Left ventricle myocardium inferior (tissue), 1 donor: Measurements from ENCODE around the gene PCCA. TPM values are rescaled to one million over a fixed set of nuclear protein-coding genes. Genes with fewer than 3 reads are reported as not detected.
A peak's percentile ranks its signal among the peaks of the same experiment; 100 is the strongest.

Experiments used
- DNase-seq: peaks from one replicate; pipeline ENCODE4 v3.0.0-alpha.2; 2020
- H3K27ac ChIP-seq: fragments of 200-600 bp; replicated peaks from 2 replicates; pipeline ENCODE4 v1.8.0; 2021
- H3K27me3 ChIP-seq: fragments of 200-600 bp; 2 replicates; pipeline ENCODE4 v1.8.0; 2021; ENCODE audit warnings: low read depth
- H3K36me3 ChIP-seq: fragments of 200-600 bp; 2 replicates; pipeline ENCODE4 v1.8.0; 2021
- H3K4me1 ChIP-seq: fragments of 200-600 bp; 2 replicates; pipeline ENCODE4 v1.8.0; 2021
- H3K4me3 ChIP-seq: fragments of 200-600 bp; 2 replicates; pipeline ENCODE4 v1.8.0; 2021; ENCODE audit warnings: mild to moderate bottlenecking, moderate library complexity
- H3K9me3 ChIP-seq: fragments of 200-600 bp; replicated peaks from 2 replicates; pipeline ENCODE4 v1.8.0; 2021
- CTCF ChIP-seq: fragments of 200-600 bp; IDR thresholded peaks from 2 replicates; pipeline ENCODE4 v1.8.0; 2021; ENCODE audit warnings: antibody characterized with exemption, mild to moderate bottlenecking, borderline replicate concordance
- intact Hi-C: fragments of 100-400 bp; cut with micrococcal nuclease; formaldehyde crosslinking; loops from one replicate; pipeline ENCODE4 v1.11.0; 2022
- total RNA-seq: library from RNA; stranded (reverse); fragmentation: NEBNext Ultra II Directional; extraction: Animal tissue kit (Norgen Biotek cat#: 25700); gene quantifications from one replicate; pipeline ENCODE4 v1.2.1, GENCODE V29; 2021
- donor health status: DM: no; HTN: yes; CAD: no; lungs with severe emphysema.

Gene PCCA
- total RNA-seq, 1 donor from 2014 or later: 65.4 TPM

- no peaks in the 10 kb centered on the region for H3K9me3 ChIP-seq
- TF ChIP-seq CTCF: no peak
- intact Hi-C loops: loop anchor here (5.0 kb wide), 1 partner anchor 594 kb away; no protein-coding TSS in a partner anchor
- DNase-seq: no peak
- H3K27me3 ChIP-seq: no peaks in the 10 kb centered on the region
- H3K27ac ChIP-seq: no peak overlapping the region
- H3K36me3 ChIP-seq: peaks cover 8% of the 10 kb centered on the region
- H3K4me1 ChIP-seq: peaks cover 28% of the 10 kb centered on the region
- no peak overlapping the region for H3K4me3 ChIP-seq
Measured at GRCh38 chr13:100511466-100511865, 422.6 kb downstream of the PCCA start.

GRCh38 chr13:100512422-100512821 is 423.5 kb downstream of the PCCA start:
- no peak overlapping the region for H3K4me3 ChIP-seq
- no peak for TF ChIP-seq CTCF
- H3K36me3 ChIP-seq: peaks cover 8% of the 10 kb centered on the region
- DNase-seq: no peak
- peaks cover 28% of the 10 kb centered on the region for H3K4me1 ChIP-seq
- no peaks in the 10 kb centered on the region for H3K9me3 ChIP-seq
- intact Hi-C loops: loop anchor here (5.0 kb wide), 1 partner anchor 595 kb away; no protein-coding TSS in a partner anchor
- no peaks in the 10 kb centered on the region for H3K27me3 ChIP-seq
- H3K27ac ChIP-seq: no peak overlapping the region

GRCh38 chr13:100513171-100513570 is 424.3 kb downstream of the PCCA start:
- no peak overlapping the region for H3K27ac ChIP-seq
- no peak for TF ChIP-seq CTCF
- no peaks in the 10 kb centered on the region for H3K27me3 ChIP-seq
- intact Hi-C loops: loop anchor here (5.0 kb wide), 1 partner anchor 596 kb away; no protein-coding TSS in a partner anchor
- no peaks in the 10 kb centered on the region for H3K9me3 ChIP-seq
- H3K36me3 ChIP-seq: peaks cover 8% of the 10 kb centered on the region
- peaks cover 28% of the 10 kb centered on the region for H3K4me1 ChIP-seq
- no peak for DNase-seq
- no peak overlapping the region for H3K4me3 ChIP-seq

- peak overlapping the region; percentile 33 for H3K27ac ChIP-seq
- peaks cover 28% of the 10 kb centered on the region for H3K4me1 ChIP-seq
- no peak for DNase-seq
- TF ChIP-seq CTCF: no peak
- no peaks in the 10 kb centered on the region for H3K9me3 ChIP-seq
- intact Hi-C loops: loop anchor here (2.0 to 5.0 kb wide), 2 partner anchors 597 to 857 kb away; no protein-coding TSS in a partner anchor
- H3K27me3 ChIP-seq: no peaks in the 10 kb centered on the region
- no peak overlapping the region for H3K4me3 ChIP-seq
- peaks cover 8% of the 10 kb centered on the region for H3K36me3 ChIP-seq
Measured at GRCh38 chr13:100513987-100514670, 425.2 kb downstream of the PCCA start.

GRCh38 chr13:100514788-100515409 is 426.0 kb downstream of the PCCA start:
- H3K27ac ChIP-seq: peak overlapping the region; percentile 25
- peak; percentile 76 for DNase-seq
- H3K4me1 ChIP-seq: peaks cover 27% of the 10 kb centered on the region
- H3K4me3 ChIP-seq: no peak overlapping the region
- no peaks in the 10 kb centered on the region for H3K27me3 ChIP-seq
- intact Hi-C loops: loop anchor here (2.0 to 5.0 kb wide), 2 partner anchors 598 to 858 kb away; no protein-coding TSS in a partner anchor
- peaks cover 8% of the 10 kb centered on the region for H3K36me3 ChIP-seq
- no peaks in the 10 kb centered on the region for H3K9me3 ChIP-seq
- peak; percentile 98 for TF ChIP-seq CTCF
